A549 (cell line): ENCODE measurements around the gene NECTIN1.

Experiments used
- CBX2 ChIP-seq: fragments of 200-600 bp; sonication (generic); IDR thresholded peaks from 2 replicates; pipeline ENCODE4 v1.6.1; 2016; ENCODE audit warnings: low read depth, mild to moderate bottlenecking, borderline replicate concordance
- CTCF ChIP-seq: fragments of >200 bp; sonication (Bioruptor Twin); formaldehyde crosslinking; IDR thresholded peaks from 3 replicates; pipeline ENCODE4 v1.5.1; 2016
- E2F6 ChIP-seq: IDR thresholded peaks from 2 replicates; pipeline ENCODE4 v1.6.1; 2012; ENCODE audit warnings: low read depth, borderline replicate concordance
- ELK1 ChIP-seq: fragments of 150-350 bp; IDR thresholded peaks from 2 replicates; pipeline ENCODE4 v1.6.1; 2014; ENCODE audit warnings: low read depth, mild to moderate bottlenecking, low read length
- RCOR1 ChIP-seq: fragments of 150-350 bp; IDR thresholded peaks from 2 replicates; pipeline ENCODE4 v1.6.1; 2014; ENCODE audit warnings: antibody characterized with exemption, low read length, low read depth
- REST ChIP-seq: fragments of 200-600 bp; sonication (generic); IDR thresholded peaks from 2 replicates; pipeline ENCODE4 v1.6.1; 2016; ENCODE audit warnings: antibody characterized with exemption, mild to moderate bottlenecking, moderate library complexity
- ZFP36 ChIP-seq: fragments of 450-650 bp; IDR thresholded peaks from 2 replicates; pipeline ENCODE4 v1.6.1; 2014; ENCODE audit warnings: borderline replicate concordance; ENCODE audit not compliant: partially characterized antibody
- TF ChIP-seq, protein P1 (sequence below): IDR thresholded peaks from 2 replicates; pipeline ENCODE4 v1.6.1; 2012

DNA sequence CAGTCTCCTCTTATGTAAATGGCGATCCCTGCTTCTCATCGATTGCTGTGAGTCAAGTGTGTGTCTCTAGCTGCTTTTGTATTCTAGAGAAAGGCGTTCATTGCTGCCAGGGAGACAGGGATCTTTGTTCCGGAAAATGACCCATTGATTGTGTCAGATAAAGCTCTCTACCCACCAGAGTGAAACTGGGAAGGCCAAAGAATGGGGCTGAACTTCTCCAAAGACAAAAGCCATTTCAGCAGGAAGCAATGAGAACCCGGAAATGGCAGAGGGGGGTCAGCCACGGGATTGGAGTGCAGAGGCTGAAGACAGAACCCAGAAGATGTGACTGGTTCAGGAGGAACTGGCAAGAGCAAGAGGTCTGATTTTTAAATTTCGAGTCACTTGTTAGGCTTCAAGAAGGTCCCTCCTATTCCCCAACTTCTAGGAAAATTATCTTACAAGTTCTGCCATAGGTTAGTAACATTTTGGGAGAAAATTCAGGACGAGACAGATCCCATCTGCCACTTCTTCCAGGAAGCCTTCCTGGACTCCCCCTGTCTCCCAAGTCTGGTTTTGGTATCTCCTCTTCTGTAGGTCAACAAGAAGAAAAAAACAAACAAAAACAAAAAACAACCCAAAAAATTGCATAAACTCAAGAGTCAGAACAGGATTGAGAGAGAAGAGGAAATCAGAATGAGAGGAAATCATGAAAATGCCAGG, 110.6 kb downstream of the NECTIN1 start:
- TF ChIP-seq CTCF (no peak), ELK1 (no peak), REST (no peak), RCOR1 (no peak), E2F6 (no peak), CBX2 (no peak), ZFP36 (peak; percentile 34)
- TF ChIP-seq, protein P1, sequence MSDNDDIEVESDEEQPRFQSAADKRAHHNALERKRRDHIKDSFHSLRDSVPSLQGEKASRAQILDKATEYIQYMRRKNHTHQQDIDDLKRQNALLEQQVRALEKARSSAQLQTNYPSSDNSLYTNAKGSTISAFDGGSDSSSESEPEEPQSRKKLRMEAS = no peak
